Astrocyte of the spinal cord (primary cell): ENCODE measurements around the gene HDHD3.

Source experiments
- DNase-seq: peaks from one replicate; pipeline ENCODE4 v3.0.0; 2011; ENCODE audit warnings: low read depth, low spot score
- H3K4me3 ChIP-seq: 2 replicates; pipeline ENCODE4 v1.5.1; 2011; ENCODE audit warnings: low read depth, mild to moderate bottlenecking, low read length, moderate library complexity
- CTCF ChIP-seq: IDR thresholded peaks from 2 replicates; pipeline ENCODE4 v1.5.1; 2012; ENCODE audit warnings: low read depth, mild to moderate bottlenecking, low read length, inconsistent platforms
- in situ Hi-C: cut with HindIII; loops from 2 replicates; pipeline ENCODE4 v1.10.0; 2017; ENCODE audit warnings: low sequenced_read_pairs

HDHD3 gene

GRCh38 chr9:113376634-113377567, at the start of gene HDHD3:
HDHD3 (minus strand) TSS chr9:113376986; CDS start chr9:113374354, 2,632 bp downstream.
- DNase-seq: peak; percentile 73
- H3K4me3 ChIP-seq: peak within 1 kb of the TSS; percentile 69
- TF ChIP-seq CTCF: no peak
- in situ Hi-C loops: no loop called here

GRCh38 chr9:113425072-113425471, 48.3 kb upstream of the HDHD3 start:
- no peak for DNase-seq
- TF ChIP-seq CTCF: no peak
- in situ Hi-C loops: no loop called here
- no peak overlapping the region for H3K4me3 ChIP-seq

GRCh38 chr9:113421726-113422125, 44.9 kb upstream of the HDHD3 start:
- no peak overlapping the region for H3K4me3 ChIP-seq
- TF ChIP-seq CTCF: no peak
- DNase-seq: no peak
- in situ Hi-C loops: loop anchor here (25.0 kb wide), 1 partner anchor 241 kb away; no protein-coding TSS in a partner anchor

GRCh38 chr9:113417370-113417769, 40.6 kb upstream of the HDHD3 start:
- DNase-seq: no peak
- in situ Hi-C loops: loop anchor here (25.0 kb wide), 1 partner anchor 245 kb away; no protein-coding TSS in a partner anchor
- no peak for TF ChIP-seq CTCF
- H3K4me3 ChIP-seq: no peak overlapping the region

GRCh38 chr9:113416149-113416721, 39.4 kb upstream of the HDHD3 start:
- no peak for TF ChIP-seq CTCF
- in situ Hi-C loops: loop anchor here (25.0 kb wide), 1 partner anchor 246 kb away; no protein-coding TSS in a partner anchor

GRCh38 chr9:113410207-113410864, 33.5 kb upstream of the HDHD3 start, which contains the start of the genes C9orf43 and POLE3:
C9orf43 (plus strand) TSS chr9:113410747; CDS start chr9:113413494, 2,747 bp downstream.
POLE3 (minus strand) TSS chr9:113410675; CDS start chr9:113410293, 382 bp downstream.
- peak within 1 kb of the TSS; percentile 98 for H3K4me3 ChIP-seq
- in situ Hi-C loops: loop anchor here (25.0 kb wide), 1 partner anchor 252 kb away; no protein-coding TSS in a partner anchor
- peak; percentile 98 for DNase-seq
- no peak for TF ChIP-seq CTCF

More at GRCh38 chr9:113416149-113416721, 39.4 kb upstream of the HDHD3 start:
- H3K4me3 ChIP-seq: no peak overlapping the region
- no peak for DNase-seq
